Globus pallidus (tissue), 1 donor: Measurements from ENCODE around the gene AP2B1.

Experiments
- DNase-seq: peaks from one replicate; pipeline ENCODE4 v3.0.0-alpha.2; 2015; ENCODE audit warnings: low spot score

The AP2B1 gene

DNA sequence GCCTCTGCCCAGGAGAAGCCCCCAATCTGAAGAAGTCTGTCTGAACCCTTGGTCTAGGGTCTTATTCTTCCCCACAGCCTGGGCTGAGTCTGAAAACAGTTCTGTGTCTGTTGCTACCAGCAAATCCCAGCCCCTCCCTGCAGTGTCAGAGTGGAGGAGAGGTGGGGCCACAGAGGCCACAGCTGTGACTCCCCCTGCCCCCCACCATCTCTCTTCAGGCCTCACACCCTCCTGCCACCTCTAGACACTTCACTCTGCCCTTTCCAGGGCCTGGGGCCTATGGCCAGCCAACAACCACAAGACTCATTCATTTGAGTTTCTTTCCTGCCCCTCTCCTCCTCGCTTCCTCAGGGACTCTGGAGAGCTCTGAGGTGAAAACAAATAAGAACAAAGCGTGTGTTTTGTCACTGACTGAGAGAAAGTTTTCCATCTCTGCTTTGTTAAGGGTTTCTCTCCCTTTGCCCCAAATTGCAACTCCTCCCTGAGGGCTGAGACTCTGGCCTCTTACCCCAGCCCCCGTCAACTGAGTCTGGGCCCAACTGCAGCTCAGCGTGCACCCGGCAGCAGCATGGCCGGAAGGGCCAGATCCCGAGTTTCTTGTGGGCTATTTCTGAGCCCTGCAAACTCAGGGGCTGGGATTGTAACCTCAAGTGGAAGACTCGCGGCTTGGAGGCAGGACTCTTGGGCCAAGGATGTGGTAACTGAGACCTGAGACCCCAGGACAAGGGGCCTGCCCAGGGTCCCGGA is 186.7 kb downstream of the AP2B1 start:
- DNase-seq = no peak

DNA sequence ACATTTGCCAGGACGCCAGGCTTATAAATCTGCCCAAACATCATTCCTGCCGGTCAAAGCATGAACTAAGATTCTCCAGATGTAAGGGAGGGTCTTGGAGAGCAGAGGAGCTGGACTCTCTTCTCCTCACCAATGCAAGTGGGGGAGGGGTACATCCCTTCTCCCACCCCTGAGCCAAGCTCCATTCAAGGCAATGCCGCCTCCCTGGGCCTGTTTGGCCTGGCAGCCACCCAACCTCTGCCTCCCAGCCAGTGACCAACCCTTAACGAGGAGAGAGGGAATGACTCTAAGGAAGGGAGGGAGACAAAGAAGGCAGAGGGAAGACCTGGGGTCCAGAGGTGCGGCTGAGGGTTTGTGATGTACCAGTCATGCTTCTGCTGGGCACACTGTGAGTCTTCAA is 187.4 kb downstream of the AP2B1 start:
- DNase-seq = peak; percentile 48

DNA sequence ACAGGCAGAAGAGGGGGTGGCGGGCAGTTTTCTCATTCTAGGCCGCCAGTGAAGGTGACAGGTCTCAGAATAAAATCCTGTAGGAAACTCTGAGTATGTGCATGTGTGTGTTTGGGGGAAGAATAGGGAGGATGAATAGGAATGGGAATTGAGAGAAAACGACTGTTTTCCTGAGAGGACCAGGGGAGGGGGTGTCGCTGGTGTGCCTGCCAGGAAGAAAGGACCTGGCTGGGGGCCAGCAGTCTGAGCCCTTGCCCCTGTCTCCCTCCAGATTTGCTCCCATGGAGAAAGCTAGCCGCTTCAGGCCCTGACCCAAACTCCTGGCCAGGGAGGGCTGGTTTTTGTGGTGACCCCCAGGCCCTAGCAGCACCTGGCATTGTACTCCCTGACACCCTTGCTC is 187.9 kb downstream of the AP2B1 start:
- no peak for DNase-seq

DNA sequence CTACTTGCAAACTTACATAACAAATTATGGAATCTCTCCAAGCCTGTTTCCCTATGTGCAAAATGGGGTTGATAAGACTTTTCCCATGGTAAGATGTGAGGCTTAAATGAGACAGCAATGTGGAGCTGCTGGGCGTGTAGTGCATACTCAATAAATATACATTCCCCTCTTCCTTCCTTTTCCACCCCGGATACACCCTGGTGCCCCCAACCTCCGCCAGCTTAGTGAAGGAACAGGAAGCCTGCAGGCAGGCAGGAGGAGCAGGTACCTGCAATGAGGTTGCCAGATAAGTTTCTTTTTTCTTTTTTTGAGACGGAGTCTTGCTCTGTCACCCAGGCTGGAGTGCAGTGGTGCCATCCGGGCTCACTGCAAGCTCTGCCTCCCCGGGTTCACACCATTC is 188.5 kb downstream of the AP2B1 start:
- no peak for DNase-seq
